Effector memory CD4-positive, alpha-beta T cell (primary cell): Measurements from ENCODE around the gene PIK3CA.

Experiments
- DNase-seq, 3 donors: peaks; one replicate each; pipeline ENCODE4 v3.0.0-alpha.2; 2020
- H3K27ac ChIP-seq: 2 replicates; pipeline ENCODE4 v1.7.0; 2013; ENCODE audit warnings: mild to moderate bottlenecking, low read length, moderate library complexity; ENCODE audit not compliant: insufficient read depth, poor library complexity, severe bottlenecking
- H3K27me3 ChIP-seq: replicated peaks from 2 replicates; pipeline ENCODE4 v1.7.0; 2013; ENCODE audit warnings: mild to moderate bottlenecking, low read length; ENCODE audit not compliant: insufficient read depth, control insufficient read depth, poor library complexity, severe bottlenecking
- H3K36me3 ChIP-seq: 2 replicates; pipeline ENCODE4 v1.7.0; 2013; ENCODE audit warnings: mild to moderate bottlenecking, low read length, moderate library complexity; ENCODE audit not compliant: control insufficient read depth, insufficient read depth
- H3K4me1 ChIP-seq: 2 replicates; pipeline ENCODE4 v1.7.0; 2013; ENCODE audit warnings: low read length, mild to moderate bottlenecking; ENCODE audit not compliant: control insufficient read depth, insufficient read depth, poor library complexity, severe bottlenecking
- H3K4me3 ChIP-seq: 2 replicates; pipeline ENCODE4 v1.7.0; 2013; ENCODE audit warnings: low read length, low read depth, mild to moderate bottlenecking; ENCODE audit not compliant: insufficient read depth, poor library complexity, severe bottlenecking
- H3K9me3 ChIP-seq: 2 replicates; pipeline ENCODE4 v1.7.0; 2013; ENCODE audit warnings: mild to moderate bottlenecking, low read length, moderate library complexity; ENCODE audit not compliant: control insufficient read depth

Gene PIK3CA

GRCh38 chr3:179156170-179156569 lies 8.0 kb downstream of the PIK3CA start:
- peaks cover 6% of the 10 kb centered on the region for H3K4me1 ChIP-seq
- no peak overlapping the region for H3K4me3 ChIP-seq
- no peak overlapping the region for H3K27ac ChIP-seq
- no peaks in the 10 kb centered on the region for H3K9me3 ChIP-seq
- DNase-seq: no peak
- H3K27me3 ChIP-seq: no peaks in the 10 kb centered on the region
- H3K36me3 ChIP-seq: no peaks in the 10 kb centered on the region

DNA sequence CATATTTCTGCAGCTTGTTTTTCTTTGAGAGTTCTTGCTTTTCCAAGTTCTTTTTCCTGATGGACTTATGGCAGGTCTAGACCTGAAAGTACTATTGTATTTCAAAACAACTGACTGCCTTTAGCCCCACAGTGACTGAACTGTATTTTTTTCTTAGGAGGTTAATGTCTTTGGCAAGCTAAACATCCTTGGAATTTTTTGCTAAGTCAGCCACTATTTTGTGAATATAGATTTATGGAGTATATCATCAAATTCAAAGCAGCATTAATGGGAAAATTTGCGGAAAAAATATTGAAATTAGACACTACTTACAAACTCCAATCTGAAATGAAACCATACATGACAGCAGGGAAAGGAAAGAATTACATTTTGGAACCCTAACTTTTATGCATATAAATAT lies 8.6 kb downstream of the PIK3CA start:
- H3K4me3 ChIP-seq: no peak overlapping the region
- H3K36me3 ChIP-seq: no peaks in the 10 kb centered on the region
- H3K27me3 ChIP-seq: no peaks in the 10 kb centered on the region
- H3K27ac ChIP-seq: no peak overlapping the region
- peaks cover 6% of the 10 kb centered on the region for H3K4me1 ChIP-seq
- no peaks in the 10 kb centered on the region for H3K9me3 ChIP-seq
- no peak for DNase-seq

GRCh38 chr3:179158336-179159039 lies 10.3 kb downstream of the PIK3CA start:
- Histone ChIP-seq H3K36me3 (no peaks in the 10 kb centered on the region), H3K27me3 (no peaks in the 10 kb centered on the region), H3K4me3 (no peak overlapping the region), H3K27ac (no peak overlapping the region), H3K9me3 (no peaks in the 10 kb centered on the region), H3K4me1 (peaks cover 6% of the 10 kb centered on the region)
- DNase-seq: no peak

DNA sequence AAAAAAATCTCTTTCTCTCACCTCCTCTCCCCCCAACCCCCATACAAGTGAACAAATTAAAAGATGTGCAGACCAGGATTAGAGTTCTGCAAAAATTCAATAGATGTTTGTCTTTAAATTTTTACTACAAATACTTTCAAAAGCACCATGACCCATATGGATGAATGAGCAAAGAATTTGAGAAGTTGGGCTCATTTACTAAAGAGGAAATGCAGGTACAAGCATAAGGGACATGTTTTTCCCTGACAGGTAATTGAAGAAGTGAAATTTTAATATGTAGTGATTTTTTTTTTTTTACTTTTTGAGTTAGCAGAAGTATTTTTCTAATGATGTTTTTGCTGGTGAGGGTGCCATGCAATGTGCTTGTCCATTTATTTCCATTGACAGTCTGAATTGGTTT lies 15.3 kb downstream of the PIK3CA start:
- H3K27ac ChIP-seq: no peak overlapping the region
- DNase-seq: no peak
- no peaks in the 10 kb centered on the region for H3K36me3 ChIP-seq
- H3K9me3 ChIP-seq: no peaks in the 10 kb centered on the region
- H3K4me1 ChIP-seq: no peaks in the 10 kb centered on the region
- no peak overlapping the region for H3K4me3 ChIP-seq
- H3K27me3 ChIP-seq: no peaks in the 10 kb centered on the region

DNA sequence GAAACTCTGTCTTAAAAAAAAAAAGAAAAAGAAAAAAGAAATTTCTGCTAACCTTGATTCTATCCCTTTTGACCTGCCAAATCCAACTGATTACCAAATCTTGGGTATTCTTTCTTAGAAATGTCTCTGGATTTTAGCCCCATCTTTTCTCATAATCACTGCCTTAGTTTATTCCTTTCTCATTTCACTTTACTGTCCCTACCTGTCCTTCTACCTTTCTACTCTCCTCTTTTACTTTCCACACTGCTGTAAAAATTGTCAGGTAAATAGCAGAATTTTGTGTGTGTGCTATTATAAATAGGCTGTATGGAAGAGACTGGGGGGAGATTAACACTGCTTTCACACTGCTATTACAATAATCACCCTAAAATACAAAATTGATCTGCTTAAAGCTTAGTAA lies 16.7 kb downstream of the PIK3CA start:
- no peak overlapping the region for H3K27ac ChIP-seq
- DNase-seq: no peak
- no peaks in the 10 kb centered on the region for H3K4me1 ChIP-seq
- H3K36me3 ChIP-seq: no peaks in the 10 kb centered on the region
- H3K9me3 ChIP-seq: no peaks in the 10 kb centered on the region
- no peak overlapping the region for H3K4me3 ChIP-seq
- no peaks in the 10 kb centered on the region for H3K27me3 ChIP-seq

DNA sequence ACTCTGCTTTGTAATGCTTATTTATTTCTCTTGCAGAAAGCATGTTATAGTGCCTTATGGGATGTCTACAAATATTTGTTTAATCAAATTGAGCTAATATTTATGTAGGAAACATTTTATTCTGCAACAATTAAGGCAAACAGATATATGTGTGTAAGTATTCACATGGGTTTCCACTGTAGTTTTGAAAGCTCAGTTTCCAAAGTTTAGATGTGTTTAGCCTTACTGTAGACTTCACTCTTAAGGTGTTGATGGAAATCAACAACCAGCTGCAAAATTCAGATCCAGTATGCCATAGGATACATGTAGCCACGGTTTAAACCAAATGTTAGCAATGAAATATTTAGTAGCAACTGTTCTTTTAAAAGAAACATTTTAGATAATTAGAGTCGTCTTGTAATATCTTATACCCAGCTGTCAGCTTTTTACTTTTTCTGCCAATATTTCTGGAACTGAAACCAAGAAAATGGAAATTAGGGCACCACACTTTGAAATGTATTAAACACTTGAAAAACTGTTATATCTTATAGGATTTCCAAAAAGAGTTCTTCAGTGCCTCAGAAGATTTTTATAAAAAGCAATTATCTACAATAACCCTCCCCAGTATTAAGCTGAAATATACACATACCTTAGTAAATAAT lies 18.5 kb downstream of the PIK3CA start:
- DNase-seq: no peak
- no peaks in the 10 kb centered on the region for H3K27me3 ChIP-seq
- H3K36me3 ChIP-seq: no peaks in the 10 kb centered on the region
- H3K4me3 ChIP-seq: no peak overlapping the region
- H3K27ac ChIP-seq: no peak overlapping the region
- no peaks in the 10 kb centered on the region for H3K4me1 ChIP-seq
- H3K9me3 ChIP-seq: no peaks in the 10 kb centered on the region

DNA sequence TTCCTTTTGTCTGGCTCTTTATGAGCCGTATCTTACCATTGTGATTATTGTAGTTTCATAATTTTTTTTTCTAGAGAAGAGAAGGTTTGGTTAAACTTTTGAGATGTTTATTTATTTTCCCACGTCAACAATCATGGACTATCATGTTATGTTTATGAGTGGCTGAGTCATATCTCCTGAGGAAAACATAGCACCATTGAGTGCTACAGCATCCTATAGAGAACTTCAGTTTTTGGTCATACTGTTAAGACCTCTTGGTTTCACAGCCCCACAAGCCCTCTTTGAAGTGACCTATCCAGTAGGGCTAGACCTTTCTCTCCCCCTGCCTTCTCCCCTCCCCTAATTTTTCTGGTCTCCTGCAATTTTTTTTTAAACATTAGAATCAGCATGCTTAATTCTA lies 20.8 kb downstream of the PIK3CA start:
- Histone ChIP-seq H3K4me3 (no peak overlapping the region), H3K27ac (no peak overlapping the region), H3K9me3 (no peaks in the 10 kb centered on the region), H3K36me3 (no peaks in the 10 kb centered on the region), H3K27me3 (no peaks in the 10 kb centered on the region), H3K4me1 (no peaks in the 10 kb centered on the region)
- no peak for DNase-seq

GRCh38 chr3:179172546-179172945 lies 24.4 kb downstream of the PIK3CA start:
- Histone ChIP-seq H3K36me3 (no peaks in the 10 kb centered on the region), H3K27ac (no peak overlapping the region), H3K9me3 (no peaks in the 10 kb centered on the region), H3K4me3 (no peak overlapping the region), H3K4me1 (no peaks in the 10 kb centered on the region), H3K27me3 (no peaks in the 10 kb centered on the region)
- DNase-seq: no peak

DNA sequence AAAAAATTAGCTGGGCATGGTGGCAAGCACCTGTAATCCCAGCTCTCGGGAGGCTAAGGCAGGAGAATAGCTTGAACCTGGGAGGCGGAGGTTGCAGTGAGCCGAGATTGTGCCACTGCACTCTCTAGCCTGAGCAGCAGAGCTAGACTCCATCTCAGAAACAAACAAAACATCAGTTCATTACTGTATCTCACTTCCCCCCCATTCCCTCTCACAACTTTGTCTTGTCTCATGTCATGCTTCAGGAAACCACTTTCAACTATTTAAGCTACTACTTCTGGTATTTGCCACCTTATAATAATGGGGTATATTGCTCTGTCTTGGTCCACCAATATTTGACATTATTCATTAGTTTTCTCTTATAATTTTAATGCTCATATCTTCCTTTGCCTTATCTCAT lies 26.2 kb downstream of the PIK3CA start:
- DNase-seq: no peak
- Histone ChIP-seq H3K27ac (no peak overlapping the region), H3K9me3 (no peaks in the 10 kb centered on the region), H3K36me3 (no peaks in the 10 kb centered on the region), H3K4me1 (no peaks in the 10 kb centered on the region), H3K27me3 (no peaks in the 10 kb centered on the region), H3K4me3 (no peak overlapping the region)

- H3K4me3 ChIP-seq: no peak overlapping the region
- DNase-seq: no peak
- no peaks in the 10 kb centered on the region for H3K36me3 ChIP-seq
These were observed 26.7 kb downstream of the PIK3CA start for GRCh38 chr3:179174898-179175297.

More at GRCh38 chr3:179174898-179175297, 26.7 kb downstream of the PIK3CA start:
- Histone ChIP-seq H3K27ac (no peak overlapping the region), H3K27me3 (no peaks in the 10 kb centered on the region), H3K4me1 (no peaks in the 10 kb centered on the region), H3K9me3 (no peaks in the 10 kb centered on the region)
